B cell (primary cell): ENCODE results near the gene WASF2. TPM values are rescaled to one million over a fixed set of nuclear protein-coding genes. Genes with fewer than 3 reads are reported as not detected.

ENCODE experiments used
- ATAC-seq: fragments of 200-7000 bp; cut with Tn5 transposase; one replicate; pipeline ENCODE4 v1.10.0; 2021; ENCODE audit warnings: low read depth, mild to moderate bottlenecking, moderate number of reproducible peaks, moderate library complexity
- CTCF ChIA-PET: fragments of 350-600 bp; sonication (Branson Sonifier 250); formaldehyde crosslinking; loops from one replicate; lab custom pipeline; 2021; ENCODE audit warnings: antibody characterized with exemption, inconsistent platforms; lab: Charles Lee
- POLR2A ChIA-PET: fragments of 350-600 bp; sonication (Branson Sonifier 250); formaldehyde crosslinking; loops from one replicate; lab custom pipeline; 2021; ENCODE audit warnings: antibody characterized with exemption; lab: Charles Lee
- DNase-seq: peaks from one replicate; pipeline ENCODE4 v3.0.0; 2013
- H2AFZ ChIP-seq: 2 replicates; pipeline ENCODE4 v1.6.1; 2012; ENCODE audit warnings: mild to moderate bottlenecking, low read depth, low read length; ENCODE audit not compliant: insufficient read depth, poor library complexity, severe bottlenecking
- H3K27ac ChIP-seq, 2 donors: 1 replicate in 1 of 2; 2 replicates in 1 of 2; pipeline ENCODE4 v1.5.1; 2012 to 2013; ENCODE audit warnings: low read length in 2 of 2, mild to moderate bottlenecking in 2 of 2, moderate library complexity in 1 of 2
- H3K27me3 ChIP-seq, 4 experiments: fragments of 200-600 bp in 1 of 4; sonication (generic) in 1 of 4; replicated peaks in 1 of 4; 1 replicate in 2 of 4; 2 replicates in 2 of 4; pipeline versions ENCODE4 v1.6.1 to v1.7.0; 2013 to 2016; ENCODE audit warnings: low read length in 3 of 4, mild to moderate bottlenecking in 2 of 4, mixed read lengths in 1 of 4, moderate library complexity in 1 of 4; ENCODE audit not compliant: insufficient read depth in 4 of 4, control insufficient read depth in 3 of 4; ENCODE audit errors: control extremely low read depth in 1 of 4
- H3K36me3 ChIP-seq, 2 experiments: replicated peaks in 1 of 2; 1 replicate in 1 of 2; 2 replicates in 1 of 2; pipeline versions ENCODE4 v1.6.1 to v1.7.1; 2013; ENCODE audit warnings: low read length in 1 of 2; ENCODE audit not compliant: insufficient read depth in 2 of 2, control insufficient read depth in 1 of 2; ENCODE audit errors: control extremely low read depth in 1 of 2, extremely low read depth in 1 of 2
- H3K4me1 ChIP-seq, 2 donors: fragments of 200-600 bp in 1 of 2; sonication (generic) in 1 of 2; 1 replicate in 1 of 2; 2 replicates in 1 of 2; pipeline versions ENCODE4 v1.5.1 to v1.6.1; 2013 to 2017; ENCODE audit warnings: low read length in 2 of 2; ENCODE audit not compliant: control insufficient read depth in 2 of 2, insufficient read depth in 2 of 2
- H3K4me2 ChIP-seq: replicated peaks from 2 replicates; pipeline ENCODE3; 2012; ENCODE audit warnings: mild to moderate bottlenecking, low read depth, low read length; ENCODE audit not compliant: poor library complexity, severe bottlenecking
- H3K4me3 ChIP-seq, 5 experiments: fragments of 200-600 bp in 1 of 5; sonication (generic) in 1 of 5; 1 replicate in 3 of 5; 2 replicates in 2 of 5; pipeline versions ENCODE4 v1.5.1 to v1.7.0; 2011 to 2016; ENCODE audit warnings: low read length in 4 of 5, mild to moderate bottlenecking in 4 of 5, low read depth in 2 of 5, control low read depth in 1 of 5, moderate library complexity in 1 of 5; ENCODE audit not compliant: insufficient read depth in 1 of 5; ENCODE audit errors: control extremely low read depth in 1 of 5, extremely low read depth in 1 of 5
- H3K79me2 ChIP-seq: fragments of 200-600 bp; sonication (generic); one replicate; pipeline ENCODE4 v1.6.0; 2016; ENCODE audit warnings: low read length; ENCODE audit not compliant: control insufficient read depth, insufficient read depth
- H3K9ac ChIP-seq: fragments of 200-600 bp; sonication (generic); 2 replicates; pipeline ENCODE4 v1.6.1; 2017; ENCODE audit warnings: mild to moderate bottlenecking, low read length, moderate library complexity
- H3K9me3 ChIP-seq, 3 donors: one replicate each; pipeline versions ENCODE4 v1.6.1 to v1.7.1; 2013; ENCODE audit warnings: low read length in 2 of 3; ENCODE audit not compliant: control insufficient read depth in 2 of 3, insufficient read depth in 1 of 3; ENCODE audit errors: control extremely low read depth in 1 of 3
- H4K20me1 ChIP-seq: 2 replicates; pipeline ENCODE4 v1.6.0; 2012; ENCODE audit warnings: mild to moderate bottlenecking, low read length; ENCODE audit not compliant: insufficient read depth, control insufficient read depth, poor library complexity, severe bottlenecking
- H3K27ac Mint-ChIP-seq: one replicate; pipeline ENCODE4 v1.8.0; 2021; ENCODE audit warnings: mixed read lengths
- H3K27me3 Mint-ChIP-seq: one replicate; pipeline ENCODE4 v1.8.0; 2021; ENCODE audit warnings: mixed read lengths
- H3K4me1 Mint-ChIP-seq: one replicate; pipeline ENCODE4 v1.8.0; 2021; ENCODE audit warnings: mixed read lengths
- H3K4me3 Mint-ChIP-seq: one replicate; pipeline ENCODE4 v1.8.0; 2021; ENCODE audit warnings: mixed read lengths
- H3K9me3 Mint-ChIP-seq: one replicate; pipeline ENCODE4 v1.8.0; 2022; ENCODE audit warnings: mixed read lengths; ENCODE audit not compliant: insufficient read depth
- CTCF ChIP-seq: fragments of 200-600 bp; IDR thresholded peaks from one replicate; pipeline ENCODE4 v1.8.0; 2022; ENCODE audit warnings: antibody characterized with exemption, mild to moderate bottlenecking
- EZH2 ChIP-seq: IDR thresholded peaks from 2 replicates; pipeline ENCODE4 v1.6.1; 2012; ENCODE audit warnings: borderline replicate concordance, low read depth, mild to moderate bottlenecking, moderate library complexity, low read length; ENCODE audit not compliant: insufficient read depth, poor library complexity, severe bottlenecking
- WGBS: methylation state at CpG from one replicate; pipeline ENCODE4 v1.1.5; 2013; ENCODE audit warnings: missing lambda C conversion rate; ENCODE audit not compliant: insufficient coverage; 5-methylcytosine and 5-hydroxymethylcytosine counted together
- intact Hi-C: fragments of 100-400 bp; cut with micrococcal nuclease; formaldehyde crosslinking; loops from one replicate; pipeline ENCODE4 v1.10.0; 2022
- polyA plus RNA-seq: library from polyadenylated mRNA; depleted of rRNA; stranded (reverse); fragments of >200 nt; gene quantifications from 2 replicates; pipeline ENCODE4 v1.2.3, GENCODE V29; 2012
- total RNA-seq, 2 donors: library from RNA; stranded (reverse); fragments of 120-200 nt in 1 of 2; gene quantifications; 1 replicate in 1 of 2; 2 replicates in 1 of 2; pipeline versions ENCODE4 v1.2.3 to v1.2.4, GENCODE V29; 2013 to 2022

WASF2 gene
- total and polyA plus RNA-seq, 2 donors (not counting 1 experiment from before 2014, with no cell fraction given), result 67.4 to 169 TPM

GRCh38 chr1:27503844-27504587, 14.0 kb upstream of the WASF2 start:
- Mint-ChIP-seq H3K9me3 (no peaks in the 10 kb centered on the region), H3K4me1 (peaks cover 6% of the 10 kb centered on the region), H3K27me3 (no peaks in the 10 kb centered on the region), H3K27ac (no peak overlapping the region), H3K4me3 (no peak overlapping the region)
- H2AFZ ChIP-seq, result no peak overlapping the region
- DNase-seq (no peak), ATAC-seq (no peak)
- H4K20me1 ChIP-seq, result no peaks in the 10 kb centered on the region
- no peak for TF ChIP-seq CTCF
- TF ChIP-seq EZH2, result no peak
- 96% methylated on average over 8 of the region's 12 CpGs for WGBS
- intact Hi-C loops, result no loop called here
- no peaks in the 10 kb centered on the region for H3K36me3 ChIP-seq
- H3K79me2 ChIP-seq, result peaks cover under 1% of the 10 kb centered on the region
- H3K9me3 ChIP-seq, result no peaks in the 10 kb centered on the region
- H3K27me3 ChIP-seq, result no peaks in the 10 kb centered on the region
- ChIA-PET POLR2A (no interaction called here), CTCF (interaction anchor here (0.7 kb wide), 1 partner anchor 53 kb away, joined by 3 read pairs; no protein-coding TSS in a partner anchor)
- no peak overlapping the region for H3K9ac ChIP-seq
- no peak overlapping the region for H3K4me2 ChIP-seq
- no peak overlapping the region for H3K4me3 ChIP-seq
- no peaks in the 10 kb centered on the region for H3K4me1 ChIP-seq
- no peak overlapping the region for H3K27ac ChIP-seq

DNA sequence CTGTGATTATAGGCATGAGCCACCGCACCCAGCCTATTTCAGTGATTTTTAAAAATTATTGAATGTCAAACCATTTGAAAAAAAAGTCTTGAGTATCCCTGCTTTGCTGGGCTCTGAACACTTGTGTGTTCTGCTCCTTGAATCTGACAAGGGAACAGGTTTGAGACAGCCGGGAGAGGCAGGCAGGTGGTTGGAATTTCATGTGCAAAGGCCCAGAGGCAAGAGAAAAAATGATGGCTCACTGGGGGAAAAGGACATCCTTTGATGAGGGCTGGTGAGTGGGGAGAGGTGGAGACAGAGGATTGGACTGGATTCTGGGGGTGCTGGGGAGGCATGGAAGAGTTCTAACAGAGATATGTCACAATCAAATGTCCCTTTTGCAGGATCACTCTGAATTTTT, 13.1 kb upstream of the WASF2 start:
- no peaks in the 10 kb centered on the region for H3K27me3 Mint-ChIP-seq
- POLR2A ChIA-PET, result interaction anchor here (0.7 kb wide), 1 partner anchor 130 kb away, joined by 3 read pairs; no protein-coding TSS in a partner anchor

More for the DNA sequence above, 13.1 kb upstream of the WASF2 start:
- CTCF ChIA-PET, result interaction anchor here (1.1 kb wide), 1 partner anchor 15 kb away, joined by 3 read pairs; no protein-coding TSS in a partner anchor
- H3K27ac ChIP-seq, result no peak overlapping the region
- H3K4me3 ChIP-seq, result no peak overlapping the region
- peaks cover 4% of the 10 kb centered on the region for H3K79me2 ChIP-seq
- no peaks in the 10 kb centered on the region for H4K20me1 ChIP-seq
- H3K9ac ChIP-seq, result no peak overlapping the region
- H3K36me3 ChIP-seq, result no peaks in the 10 kb centered on the region
- WGBS, result 87% methylated on average over 2 of the region's 2 CpGs
- Mint-ChIP-seq H3K4me3 (no peak overlapping the region), H3K9me3 (no peaks in the 10 kb centered on the region), H3K4me1 (peaks cover 5% of the 10 kb centered on the region), H3K27ac (no peak overlapping the region)
- H3K4me1 ChIP-seq, result no peaks in the 10 kb centered on the region
- no peaks in the 10 kb centered on the region for H3K9me3 ChIP-seq
- TF ChIP-seq EZH2, result no peak
- TF ChIP-seq CTCF, result no peak
- DNase-seq (no peak), ATAC-seq (no peak)
- H3K27me3 ChIP-seq, result no peaks in the 10 kb centered on the region
- H3K4me2 ChIP-seq, result no peak overlapping the region
- intact Hi-C loops, result no loop called here
- no peak overlapping the region for H2AFZ ChIP-seq
